AG04450 (cell line): ENCODE results near the gene CPS1. TPM values are rescaled to one million over a fixed set of nuclear protein-coding genes. Genes with fewer than 3 reads are reported as not detected.

Source experiments
- CTCF ChIA-PET: fragments of 300-600, 350-600 bp; formaldehyde crosslinking; extraction: SDS; loops from one replicate; lab custom pipeline; 2022; ENCODE audit warnings: antibody characterized with exemption, inconsistent platforms; lab: Charles Lee
- POLR2A ChIA-PET: fragments of 350-600 bp; formaldehyde crosslinking; extraction: SDS; loops from one replicate; lab custom pipeline; 2021; ENCODE audit warnings: antibody characterized with exemption, inconsistent platforms; lab: Yijun Ruan, JAX
- DNase-seq: peaks from one replicate; pipeline ENCODE4 v3.0.0-alpha.2; 2011; ENCODE audit warnings: low read depth, low spot score
- H3K27ac ChIP-seq: one replicate; pipeline ENCODE4 v1.5.1; 2012; ENCODE audit warnings: low read depth, low read length, control low read depth
- H3K27me3 ChIP-seq: one replicate; pipeline ENCODE4 v1.6.0; 2012; ENCODE audit warnings: low read length; ENCODE audit not compliant: control insufficient read depth, insufficient read depth
- H3K4me3 ChIP-seq: 2 replicates; pipeline ENCODE4 v1.5.1; 2011; ENCODE audit warnings: mild to moderate bottlenecking, low read depth, low read length, control low read depth
- H3K9me3 ChIP-seq: 2 replicates; pipeline ENCODE4 v1.5.1; 2012; ENCODE audit warnings: low read length; ENCODE audit not compliant: control insufficient read depth, insufficient read depth
- polyA plus RNA-seq: library from polyadenylated mRNA; depleted of rRNA; stranded (reverse); fragments of >200 nt; gene quantifications from 2 replicates; pipeline ENCODE4 v1.2.3, GENCODE V29; 2011
- TF ChIP-seq, protein P1 (sequence below): IDR thresholded peaks from 2 replicates; pipeline ENCODE4 v1.5.1; 2011; ENCODE audit warnings: low read depth, low read length, control low read depth, inconsistent platforms

Gene CPS1
- polyA plus RNA-seq, 1 experiment: 21.6 TPM

DNA sequence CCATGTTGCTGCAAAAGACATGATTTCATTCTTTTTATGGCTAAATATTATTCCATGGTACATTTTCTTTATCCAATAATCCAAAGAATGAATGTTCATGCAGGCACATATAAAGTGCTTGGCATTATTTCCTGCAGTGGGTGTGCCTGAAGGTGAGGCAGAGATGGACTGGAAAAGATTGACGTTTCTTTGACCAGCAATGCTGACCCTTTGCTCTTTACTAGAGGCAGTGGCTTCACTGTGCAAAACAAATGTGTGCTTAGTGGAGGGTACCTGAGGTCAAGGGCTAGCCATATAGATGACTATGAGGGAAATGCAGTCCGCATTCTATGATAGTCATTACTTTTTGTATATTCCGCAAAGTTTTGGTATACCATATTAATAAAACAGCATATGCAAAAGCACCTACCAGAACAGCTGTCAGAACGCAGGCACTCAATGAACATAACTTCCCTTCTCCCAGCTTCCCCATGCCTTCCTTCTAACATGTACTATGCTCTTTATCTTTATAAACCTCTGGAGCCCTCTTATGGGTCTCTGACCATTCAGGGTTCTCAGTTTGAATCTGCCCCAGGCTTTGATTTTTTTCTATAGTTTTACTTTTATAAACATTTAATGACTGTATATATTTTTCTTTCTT is 32.6 kb upstream of the CPS1 start:
- TF ChIP-seq, protein P1, sequence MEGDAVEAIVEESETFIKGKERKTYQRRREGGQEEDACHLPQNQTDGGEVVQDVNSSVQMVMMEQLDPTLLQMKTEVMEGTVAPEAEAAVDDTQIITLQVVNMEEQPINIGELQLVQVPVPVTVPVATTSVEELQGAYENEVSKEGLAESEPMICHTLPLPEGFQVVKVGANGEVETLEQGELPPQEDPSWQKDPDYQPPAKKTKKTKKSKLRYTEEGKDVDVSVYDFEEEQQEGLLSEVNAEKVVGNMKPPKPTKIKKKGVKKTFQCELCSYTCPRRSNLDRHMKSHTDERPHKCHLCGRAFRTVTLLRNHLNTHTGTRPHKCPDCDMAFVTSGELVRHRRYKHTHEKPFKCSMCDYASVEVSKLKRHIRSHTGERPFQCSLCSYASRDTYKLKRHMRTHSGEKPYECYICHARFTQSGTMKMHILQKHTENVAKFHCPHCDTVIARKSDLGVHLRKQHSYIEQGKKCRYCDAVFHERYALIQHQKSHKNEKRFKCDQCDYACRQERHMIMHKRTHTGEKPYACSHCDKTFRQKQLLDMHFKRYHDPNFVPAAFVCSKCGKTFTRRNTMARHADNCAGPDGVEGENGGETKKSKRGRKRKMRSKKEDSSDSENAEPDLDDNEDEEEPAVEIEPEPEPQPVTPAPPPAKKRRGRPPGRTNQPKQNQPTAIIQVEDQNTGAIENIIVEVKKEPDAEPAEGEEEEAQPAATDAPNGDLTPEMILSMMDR: no peak
- no peaks in the 10 kb centered on the region for H3K9me3 ChIP-seq
- CTCF ChIA-PET: interaction anchor here (1.4 kb wide), 1 partner anchor 21 kb away, joined by 8 read pairs; no protein-coding TSS in a partner anchor
- no peaks in the 10 kb centered on the region for H3K27me3 ChIP-seq
- POLR2A ChIA-PET: no interaction called here
- DNase-seq: no peak
- H3K27ac ChIP-seq: no peak overlapping the region
- no peak overlapping the region for H3K4me3 ChIP-seq

DNA sequence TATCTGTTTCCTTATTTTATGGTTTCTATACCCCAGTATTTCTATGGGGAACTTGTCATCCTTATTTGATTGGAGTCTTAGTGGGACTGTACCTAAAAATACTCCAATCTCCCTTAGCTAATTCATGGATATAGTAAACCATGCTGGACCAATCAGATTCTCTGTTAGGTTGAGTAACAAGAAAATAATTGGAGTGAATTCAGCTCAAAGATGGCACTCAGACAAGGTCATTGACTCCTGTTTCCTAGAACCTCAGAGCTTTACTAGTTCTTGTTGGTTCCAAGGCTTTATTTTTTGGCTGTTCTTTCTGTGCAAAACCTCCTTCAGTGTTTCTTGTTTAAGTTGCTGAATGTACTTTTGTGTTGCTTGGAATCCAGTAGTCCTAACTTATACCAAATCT is 31.9 kb upstream of the CPS1 start:
- ChIA-PET CTCF (interaction anchor here (1.4 kb wide), 1 partner anchor 21 kb away, joined by 8 read pairs; no protein-coding TSS in a partner anchor), POLR2A (no interaction called here)
- H3K27ac ChIP-seq: no peak overlapping the region
- no peaks in the 10 kb centered on the region for H3K9me3 ChIP-seq
- no peak for DNase-seq
- H3K27me3 ChIP-seq: no peaks in the 10 kb centered on the region
- H3K4me3 ChIP-seq: no peak overlapping the region
- TF ChIP-seq, protein P1: no peak

DNA sequence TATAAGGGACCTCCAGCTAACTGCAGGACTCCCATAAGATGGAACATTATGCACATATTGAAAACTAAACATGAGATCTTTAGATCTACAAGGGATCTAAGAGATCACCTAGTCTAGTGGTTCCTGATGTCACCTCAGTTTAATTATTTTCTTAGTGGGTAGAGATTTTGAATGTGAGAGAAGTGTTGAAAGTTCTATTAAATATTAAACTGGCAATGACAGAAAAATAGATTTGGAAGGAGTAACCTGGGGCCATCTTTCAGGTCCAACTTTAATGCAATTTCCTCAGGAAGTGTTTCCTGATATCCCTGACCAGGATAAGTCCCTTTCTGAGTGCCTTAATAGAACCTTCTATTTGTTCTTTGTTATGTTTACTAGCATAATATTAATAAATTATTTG is 29.1 kb upstream of the CPS1 start:
- DNase-seq: no peak
- H3K9me3 ChIP-seq: no peaks in the 10 kb centered on the region
- H3K27ac ChIP-seq: no peak overlapping the region
- POLR2A ChIA-PET: no interaction called here
- H3K27me3 ChIP-seq: no peaks in the 10 kb centered on the region
- no peak overlapping the region for H3K4me3 ChIP-seq
- TF ChIP-seq, protein P1: no peak
- CTCF ChIA-PET: interaction anchor here (2.3 kb wide), 1 partner anchor 24 kb away, joined by 19 read pairs; no protein-coding TSS in a partner anchor

DNA sequence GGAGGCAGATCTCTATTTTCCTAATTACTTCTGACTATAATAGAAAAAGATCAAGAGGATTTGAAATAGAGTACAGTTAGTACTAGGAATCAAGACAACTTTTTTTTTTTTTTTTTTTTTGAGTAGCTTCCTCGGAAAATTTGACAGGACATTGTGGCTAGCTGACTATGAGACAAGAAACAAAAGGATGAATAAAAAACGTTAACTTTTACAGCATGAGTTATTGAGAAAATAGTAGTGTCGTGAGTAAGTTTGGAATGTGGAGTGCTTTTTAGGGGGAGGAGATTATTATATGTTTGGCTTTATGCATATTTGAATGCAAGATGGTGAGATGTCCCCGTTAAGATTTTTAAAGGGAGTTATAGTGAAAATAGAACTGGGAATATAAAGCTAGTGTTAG is 27.7 kb upstream of the CPS1 start:
- TF ChIP-seq, protein P1: no peak
- no peaks in the 10 kb centered on the region for H3K27me3 ChIP-seq
- H3K27ac ChIP-seq: no peak overlapping the region
- POLR2A ChIA-PET: no interaction called here
- no peak overlapping the region for H3K4me3 ChIP-seq
- no peaks in the 10 kb centered on the region for H3K9me3 ChIP-seq
- DNase-seq: no peak
- CTCF ChIA-PET: interaction anchor here (2.3 kb wide), 1 partner anchor 26 kb away, joined by 19 read pairs; no protein-coding TSS in a partner anchor

DNA sequence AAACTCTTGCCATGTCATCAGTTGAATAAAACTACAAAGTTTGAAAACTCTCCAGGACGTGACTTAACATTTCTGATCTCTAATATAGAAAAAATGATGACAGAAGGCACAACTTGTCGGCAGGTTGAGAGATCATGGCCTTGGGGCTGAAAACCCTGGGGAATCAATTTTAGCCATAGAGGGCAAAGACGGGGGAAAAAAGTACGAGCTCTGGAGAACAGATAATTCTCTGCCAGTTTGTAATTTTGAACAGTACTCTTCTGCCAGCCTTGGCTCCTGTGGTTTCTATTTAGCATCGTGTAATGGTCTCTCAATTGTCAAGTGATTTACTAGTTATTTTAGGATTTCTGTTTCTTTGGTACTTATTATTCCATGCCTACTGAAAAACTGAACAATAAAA is 25.3 kb upstream of the CPS1 start:
- Histone ChIP-seq H3K4me3 (no peak overlapping the region), H3K9me3 (no peaks in the 10 kb centered on the region), H3K27me3 (no peaks in the 10 kb centered on the region), H3K27ac (no peak overlapping the region)
- TF ChIP-seq, protein P1: no peak
- DNase-seq: no peak
- CTCF ChIA-PET: interaction anchor here (0.7 to 1.3 kb wide), 2 partner anchors 29 kb away, joined by 3 to 7 read pairs; no protein-coding TSS in a partner anchor
- POLR2A ChIA-PET: no interaction called here
